HepG2 (cell line): ENCODE data around the gene PEMT. TPM values are rescaled to one million over a fixed set of nuclear protein-coding genes. Genes with fewer than 3 reads are reported as not detected.
A peak's percentile ranks its signal among the peaks of the same experiment; 100 is the strongest.

Source experiments
- KAT2B ChIP-seq: fragments of 150-350 bp; IDR thresholded peaks from 2 replicates; pipeline ENCODE4 v1.6.1; 2014; ENCODE audit warnings: low read depth, low read length, borderline replicate concordance
- NR2F6 ChIP-seq, 2 experiments: IDR thresholded peaks; 2 replicates each; pipeline ENCODE4 v1.6.1; 2016; ENCODE audit warnings: antibody characterized with exemption in 1 of 2, mild to moderate bottlenecking in 1 of 2
- PATZ1 ChIP-seq: sonication (generic); formaldehyde crosslinking; IDR thresholded peaks from 2 replicates; pipeline ENCODE4 v1.4.0; 2020; ENCODE audit warnings: missing genetic modification reagents
- PAX8 ChIP-seq: sonication (generic); formaldehyde crosslinking; IDR thresholded peaks from 2 replicates; pipeline ENCODE4 v1.8.0; 2022; ENCODE audit warnings: mild to moderate bottlenecking, missing genetic modification reagents, borderline replicate concordance
- PRDM4 ChIP-seq: sonication (generic); formaldehyde crosslinking; IDR thresholded peaks from 2 replicates; pipeline ENCODE4 v1.9.0; 2021; ENCODE audit warnings: missing genetic modification reagents, borderline replicate concordance
- TAF1 ChIP-seq: sonication (generic); formaldehyde crosslinking; IDR thresholded peaks from 2 replicates; pipeline ENCODE4 v1.4.0; 2020; ENCODE audit warnings: missing genetic modification reagents
- TBX3 ChIP-seq: fragments of 450-650 bp; IDR thresholded peaks from 2 replicates; pipeline ENCODE4 v1.6.1; 2017; ENCODE audit warnings: antibody characterized with exemption, mild to moderate bottlenecking, inconsistent platforms, borderline replicate concordance
- THRA ChIP-seq: sonication (generic); formaldehyde crosslinking; IDR thresholded peaks from 2 replicates; pipeline ENCODE4 v1.4.0; 2020; ENCODE audit warnings: missing genetic modification reagents, borderline replicate concordance
- ZBTB1 ChIP-seq: sonication (generic); formaldehyde crosslinking; IDR thresholded peaks from 2 replicates; pipeline ENCODE4 v1.4.0; 2020; ENCODE audit warnings: missing genetic modification reagents, borderline replicate concordance
- ZNF33B ChIP-seq: sonication (generic); formaldehyde crosslinking; IDR thresholded peaks from 2 replicates; pipeline ENCODE4 v1.5.1; 2020; ENCODE audit warnings: mild to moderate bottlenecking, missing genetic modification reagents
- ZNF616 ChIP-seq: sonication (generic); formaldehyde crosslinking; IDR thresholded peaks from 2 replicates; pipeline ENCODE4 v1.5.0; 2020; ENCODE audit warnings: low read depth, mild to moderate bottlenecking, missing genetic modification reagents
- ZNF660 ChIP-seq: sonication (generic); formaldehyde crosslinking; IDR thresholded peaks from 2 replicates; pipeline ENCODE4 v1.5.1; 2020; ENCODE audit warnings: mild to moderate bottlenecking, low read depth, missing genetic modification reagents, borderline replicate concordance
- ZNF777 ChIP-seq: sonication (generic); formaldehyde crosslinking; IDR thresholded peaks from 2 replicates; pipeline ENCODE4 v1.4.0; 2020; ENCODE audit warnings: missing genetic modification reagents
- polyA plus RNA-seq, 8 experiments: library from polyadenylated mRNA; depleted of rRNA in 3 of 8; stranded (reverse) in 7 of 8; unstranded in 1 of 8; fragments of >200 nt; fragmentation: Illumina TruSeq in 4 of 8; extraction: Trizol in 4 of 8; gene quantifications; 2 replicates each; pipeline versions ENCODE4 v1.2.1 to v1.2.3, GENCODE V29; 2011 to 2016; ENCODE audit warnings: low read depth in 4 of 8, missing spikeins in 1 of 8, mixed read lengths in 1 of 8; ENCODE audit not compliant: insufficient read depth in 1 of 8
- total RNA-seq, 5 experiments: library from RNA; depleted of rRNA; stranded (reverse); fragments of >200 nt; fragmentation: Illumina TruSeq; extraction: Trizol; gene quantifications; 2 replicates each; pipeline ENCODE4 v1.2.3, GENCODE V29; 2016; ENCODE audit warnings: low read depth in 1 of 5
- TF ChIP-seq, protein P1 (sequence below): sonication (generic); formaldehyde crosslinking; IDR thresholded peaks from 2 replicates; pipeline ENCODE4 v1.4.0; 2020; ENCODE audit warnings: mild to moderate bottlenecking, missing genetic modification reagents
- TF ChIP-seq, protein P2 (sequence below): sonication (generic); formaldehyde crosslinking; IDR thresholded peaks from 2 replicates; pipeline ENCODE4 v1.4.0; 2020; ENCODE audit warnings: missing genetic modification reagents

PEMT gene
- total and polyA plus RNA-seq, 2 of the 13 experiments (the other 11 are each of a cell fraction or from before 2014, with no cell fraction given): 31.7 to 43.6 TPM

- no peak for TF ChIP-seq PRDM4 (CRISPR knock-in tag)
- TF ChIP-seq PAX8: no peak
- no peak for TF ChIP-seq KAT2B
- TF ChIP-seq, protein P1, sequence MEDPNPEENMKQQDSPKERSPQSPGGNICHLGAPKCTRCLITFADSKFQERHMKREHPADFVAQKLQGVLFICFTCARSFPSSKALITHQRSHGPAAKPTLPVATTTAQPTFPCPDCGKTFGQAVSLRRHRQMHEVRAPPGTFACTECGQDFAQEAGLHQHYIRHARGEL (CRISPR knock-in tag): no peak
- TF ChIP-seq PATZ1 (CRISPR knock-in tag): 0 out of 2 replicates have a peak, but pooled peaks have one; percentile 25
- TF ChIP-seq, protein P2, sequence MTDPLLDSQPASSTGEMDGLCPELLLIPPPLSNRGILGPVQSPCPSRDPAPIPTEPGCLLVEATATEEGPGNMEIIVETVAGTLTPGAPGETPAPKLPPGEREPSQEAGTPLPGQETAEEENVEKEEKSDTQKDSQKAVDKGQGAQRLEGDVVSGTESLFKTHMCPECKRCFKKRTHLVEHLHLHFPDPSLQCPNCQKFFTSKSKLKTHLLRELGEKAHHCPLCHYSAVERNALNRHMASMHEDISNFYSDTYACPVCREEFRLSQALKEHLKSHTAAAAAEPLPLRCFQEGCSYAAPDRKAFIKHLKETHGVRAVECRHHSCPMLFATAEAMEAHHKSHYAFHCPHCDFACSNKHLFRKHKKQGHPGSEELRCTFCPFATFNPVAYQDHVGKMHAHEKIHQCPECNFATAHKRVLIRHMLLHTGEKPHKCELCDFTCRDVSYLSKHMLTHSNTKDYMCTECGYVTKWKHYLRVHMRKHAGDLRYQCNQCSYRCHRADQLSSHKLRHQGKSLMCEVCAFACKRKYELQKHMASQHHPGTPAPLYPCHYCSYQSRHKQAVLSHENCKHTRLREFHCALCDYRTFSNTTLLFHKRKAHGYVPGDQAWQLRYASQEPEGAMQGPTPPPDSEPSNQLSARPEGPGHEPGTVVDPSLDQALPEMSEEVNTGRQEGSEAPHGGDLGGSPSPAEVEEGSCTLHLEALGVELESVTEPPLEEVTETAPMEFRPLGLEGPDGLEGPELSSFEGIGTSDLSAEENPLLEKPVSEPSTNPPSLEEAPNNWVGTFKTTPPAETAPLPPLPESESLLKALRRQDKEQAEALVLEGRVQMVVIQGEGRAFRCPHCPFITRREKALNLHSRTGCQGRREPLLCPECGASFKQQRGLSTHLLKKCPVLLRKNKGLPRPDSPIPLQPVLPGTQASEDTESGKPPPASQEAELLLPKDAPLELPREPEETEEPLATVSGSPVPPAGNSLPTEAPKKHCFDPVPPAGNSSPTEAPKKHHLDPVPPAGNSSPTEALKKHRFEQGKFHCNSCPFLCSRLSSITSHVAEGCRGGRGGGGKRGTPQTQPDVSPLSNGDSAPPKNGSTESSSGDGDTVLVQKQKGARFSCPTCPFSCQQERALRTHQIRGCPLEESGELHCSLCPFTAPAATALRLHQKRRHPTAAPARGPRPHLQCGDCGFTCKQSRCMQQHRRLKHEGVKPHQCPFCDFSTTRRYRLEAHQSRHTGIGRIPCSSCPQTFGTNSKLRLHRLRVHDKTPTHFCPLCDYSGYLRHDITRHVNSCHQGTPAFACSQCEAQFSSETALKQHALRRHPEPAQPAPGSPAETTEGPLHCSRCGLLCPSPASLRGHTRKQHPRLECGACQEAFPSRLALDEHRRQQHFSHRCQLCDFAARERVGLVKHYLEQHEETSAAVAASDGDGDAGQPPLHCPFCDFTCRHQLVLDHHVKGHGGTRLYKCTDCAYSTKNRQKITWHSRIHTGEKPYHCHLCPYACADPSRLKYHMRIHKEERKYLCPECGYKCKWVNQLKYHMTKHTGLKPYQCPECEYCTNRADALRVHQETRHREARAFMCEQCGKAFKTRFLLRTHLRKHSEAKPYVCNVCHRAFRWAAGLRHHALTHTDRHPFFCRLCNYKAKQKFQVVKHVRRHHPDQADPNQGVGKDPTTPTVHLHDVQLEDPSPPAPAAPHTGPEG: no peak
- peak; percentile 86 for TF ChIP-seq NR2F6 (IDR thresholded peaks at IDR 0.05)
- TF ChIP-seq NR2F6 (CRISPR knock-in tag; IDR thresholded peaks at IDR 0.05): peak; percentile 92
- peak; percentile 6; the same call in 1 of the 2 replicates for TF ChIP-seq TBX3
- TF ChIP-seq ZNF616 (CRISPR knock-in tag): no peak
- TF ChIP-seq ZNF660 (CRISPR knock-in tag): no peak
- TF ChIP-seq TAF1: no peak
- TF ChIP-seq ZNF33B (CRISPR knock-in tag): no peak
- no peak for TF ChIP-seq ZBTB1
- no peak for TF ChIP-seq ZNF777 (CRISPR knock-in tag)
- peak; percentile 93 for TF ChIP-seq THRA (CRISPR knock-in tag)
Measured at GRCh38 chr17:17570798-17571716, 20.5 kb downstream of the PEMT start (continued).
